HEK293 (cell line): Measurements from ENCODE around the gene DNAAF5.

Experiments
- CTCF ChIA-PET: fragments of 350-600 bp; formaldehyde crosslinking; extraction: SDS; loops from one replicate; lab custom pipeline; 2021; ENCODE audit warnings: antibody characterized with exemption; lab: Yijun Ruan, JAX
- POLR2A ChIA-PET: fragments of 300-600 bp; formaldehyde crosslinking; extraction: SDS; loops from one replicate; lab custom pipeline; 2020; ENCODE audit warnings: antibody characterized with exemption, inconsistent platforms; lab: Yijun Ruan, JAX
- H3K27ac ChIP-seq: fragments of 200-500 bp; sonication (Bioruptor generic); 2 replicates; pipeline ENCODE4 v1.5.1; 2014; ENCODE audit warnings: low read depth, low read length, control low read depth, inconsistent platforms; ENCODE audit errors: extremely low read depth
- H3K36me3 ChIP-seq, 2 experiments: fragments of 200-500 bp in 1 of 2; sonication (Bioruptor generic) in 1 of 2; 1 replicate in 1 of 2; 2 replicates in 1 of 2; pipeline ENCODE4 v1.5.1; 2014 to 2017; ENCODE audit warnings: inconsistent platforms in 2 of 2, low read length in 2 of 2; ENCODE audit not compliant: control insufficient read depth in 2 of 2, insufficient read depth in 1 of 2
- H3K4me1 ChIP-seq: fragments of 200-500 bp; sonication (Bioruptor generic); 2 replicates; pipeline ENCODE4 v1.5.1; 2014; ENCODE audit warnings: mild to moderate bottlenecking, low read length, inconsistent platforms; ENCODE audit not compliant: control insufficient read depth, insufficient read depth
- H3K4me3 ChIP-seq: 2 replicates; pipeline ENCODE4 v1.5.1; 2011; ENCODE audit warnings: low read depth, mild to moderate bottlenecking, control low read depth, low read length, moderate library complexity
- H3K9me3 ChIP-seq: fragments of 200-500 bp; sonication (Bioruptor generic); 2 replicates; pipeline ENCODE4 v1.5.1; 2014; ENCODE audit warnings: low read depth, low read length, inconsistent platforms; ENCODE audit not compliant: control insufficient read depth, insufficient read depth
- BCL11B ChIP-seq: fragments of 450-650 bp; formaldehyde crosslinking; IDR thresholded peaks from 2 replicates; pipeline ENCODE4 v1.5.1; 2016; ENCODE audit warnings: low read depth, missing biosample characterization, missing genetic modification characterization
- KLF1 ChIP-seq: fragments of 450-650 bp; formaldehyde crosslinking; IDR thresholded peaks from 2 replicates; pipeline ENCODE4 v1.5.1; 2016; ENCODE audit warnings: missing biosample characterization, missing genetic modification characterization
- MEIS1 ChIP-seq: sonication (generic); formaldehyde crosslinking; IDR thresholded peaks from 2 replicates; pipeline ENCODE4 v1.8.1; 2022; ENCODE audit warnings: missing genetic modification reagents, mild to moderate bottlenecking, borderline replicate concordance
- ZNF16 ChIP-seq: fragments of 450-650 bp; formaldehyde crosslinking; IDR thresholded peaks from 2 replicates; pipeline ENCODE4 v1.5.1; 2016; ENCODE audit warnings: low read depth, missing biosample characterization, missing genetic modification characterization
- ZNF202 ChIP-seq: fragments of 450-650 bp; formaldehyde crosslinking; IDR thresholded peaks from 2 replicates; pipeline ENCODE4 v1.5.1; 2016; ENCODE audit warnings: missing biosample characterization, missing genetic modification characterization, borderline replicate concordance
- ZNF23 ChIP-seq: fragments of 450-650 bp; formaldehyde crosslinking; IDR thresholded peaks from 2 replicates; pipeline ENCODE4 v1.5.1; 2016; ENCODE audit warnings: missing biosample characterization, missing genetic modification characterization, borderline replicate concordance
- ZNF561 ChIP-seq: fragments of 450-650 bp; IDR thresholded peaks from 2 replicates; pipeline ENCODE4 v1.5.1; 2018; ENCODE audit warnings: missing biosample characterization, missing genetic modification characterization, borderline replicate concordance
- ZNF600 ChIP-seq: fragments of 450-650 bp; formaldehyde crosslinking; IDR thresholded peaks from 2 replicates; pipeline ENCODE4 v1.5.1; 2016; ENCODE audit warnings: missing biosample characterization, missing genetic modification characterization
- ZNF623 ChIP-seq: fragments of 450-650 bp; formaldehyde crosslinking; IDR thresholded peaks from 2 replicates; pipeline ENCODE4 v1.5.1; 2016; ENCODE audit warnings: missing biosample characterization, missing genetic modification characterization
- ZNF785 ChIP-seq: fragments of 450-650 bp; formaldehyde crosslinking; IDR thresholded peaks from 2 replicates; pipeline ENCODE4 v1.5.1; 2016; ENCODE audit warnings: missing biosample characterization, missing genetic modification characterization
- TF ChIP-seq, protein P1 (sequence below): fragments of 450-650 bp; formaldehyde crosslinking; IDR thresholded peaks from 2 replicates; pipeline ENCODE4 v1.5.0; 2017; ENCODE audit warnings: missing biosample characterization, missing genetic modification characterization, borderline replicate concordance
- TF ChIP-seq, protein P2 (sequence below): fragments of 450-650 bp; formaldehyde crosslinking; IDR thresholded peaks from 2 replicates; pipeline ENCODE4 v1.5.1; 2016; ENCODE audit warnings: missing biosample characterization, missing genetic modification characterization, borderline replicate concordance

Gene DNAAF5

DNA sequence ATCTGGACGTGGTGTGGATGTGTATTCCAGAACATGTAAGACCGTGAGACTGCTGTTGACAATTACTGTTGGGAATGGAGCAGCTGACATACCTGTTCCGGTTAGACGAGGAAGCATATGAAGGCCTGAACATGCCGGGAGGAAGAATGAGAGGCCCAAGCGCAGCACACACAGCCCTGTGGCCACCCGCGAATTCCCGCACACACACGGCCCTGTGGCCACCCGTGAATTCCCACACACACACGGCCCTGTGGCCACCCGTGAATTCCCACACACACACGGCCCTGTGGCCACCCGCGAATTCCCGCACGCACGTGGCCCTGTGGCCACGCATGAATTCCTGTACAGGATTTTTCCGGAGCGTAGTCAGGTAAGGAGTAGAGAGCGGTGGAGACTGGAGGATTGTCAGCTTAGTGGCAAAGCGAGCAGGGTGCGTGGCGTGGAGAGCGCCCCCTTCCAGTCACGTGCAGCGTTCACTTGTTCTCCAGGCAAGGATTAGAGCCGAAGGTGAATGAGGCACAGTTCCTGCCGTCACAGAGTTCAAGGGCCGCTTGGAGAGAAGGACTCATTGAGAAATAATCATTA lies 96.3 kb downstream of the DNAAF5 start:
- ChIA-PET CTCF (interaction anchor here (0.7 to 0.8 kb wide), 2 partner anchors 9 to 26 kb away, joined by 3 to 5 read pairs; no protein-coding TSS in a partner anchor), POLR2A (no interaction called here)
- Histone ChIP-seq H3K4me3 (no peak overlapping the region), H3K27ac (no peak overlapping the region), H3K4me1 (peaks cover 9% of the 10 kb centered on the region), H3K9me3 (no peaks in the 10 kb centered on the region), H3K36me3 (no peaks in the 10 kb centered on the region; a peak in 1 of 3 replicates)
- TF ChIP-seq ZNF600 (peak; percentile 71), BCL11B (tag by site-specific recombination) (no peak), ZNF561 (tag by site-specific recombination) (no peak), ZNF623 (tag by site-specific recombination) (peak; percentile 45)

DNA sequence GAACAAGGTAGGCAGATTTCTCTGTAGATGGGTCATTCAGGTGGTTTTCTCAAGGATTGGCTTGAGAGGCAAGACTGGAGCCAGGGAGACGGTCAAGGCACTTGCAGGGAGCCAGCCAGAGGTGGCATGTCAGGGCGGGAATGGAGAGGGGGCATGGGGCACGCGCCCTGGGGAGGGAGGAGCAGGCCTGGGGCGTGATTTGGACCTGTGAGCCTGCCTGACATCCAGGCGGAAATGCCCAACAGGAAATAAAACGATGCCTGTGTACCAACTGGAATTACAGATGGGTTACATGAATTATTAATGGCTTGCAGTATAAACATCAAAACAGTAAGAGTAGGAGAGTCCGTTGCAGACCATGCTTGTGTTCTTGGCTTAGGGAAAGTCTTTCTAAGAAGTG lies 97.2 kb downstream of the DNAAF5 start:
- Histone ChIP-seq H3K27ac (no peak overlapping the region), H3K4me3 (no peak overlapping the region), H3K9me3 (no peaks in the 10 kb centered on the region), H3K4me1 (peaks cover 9% of the 10 kb centered on the region), H3K36me3 (no peaks in the 10 kb centered on the region; a peak in 1 of 3 replicates)
- TF ChIP-seq ZNF16 (tag by site-specific recombination), result no peak
- POLR2A ChIA-PET, result no interaction called here
- CTCF ChIA-PET, result no interaction called here

DNA sequence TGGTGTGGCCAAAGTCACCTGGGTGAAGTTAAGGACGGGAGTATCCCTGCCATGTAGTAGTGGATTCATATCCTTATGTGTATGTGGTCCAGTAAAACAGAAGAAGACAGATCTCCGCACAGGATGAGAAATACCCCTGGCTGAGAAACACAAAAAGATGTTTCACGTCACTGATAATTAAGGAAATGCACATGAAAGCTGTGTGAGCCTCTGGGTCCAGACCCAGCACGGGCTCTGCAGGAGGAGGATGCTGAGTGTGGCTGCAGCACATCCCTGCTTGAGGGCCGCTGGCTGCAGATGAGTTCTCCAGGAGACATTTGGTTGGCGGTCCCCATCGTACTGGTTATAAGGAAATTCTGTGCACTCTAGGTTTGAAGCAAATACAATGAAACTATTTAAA lies 97.6 kb downstream of the DNAAF5 start:
- no peak overlapping the region for H3K4me3 ChIP-seq

DNA sequence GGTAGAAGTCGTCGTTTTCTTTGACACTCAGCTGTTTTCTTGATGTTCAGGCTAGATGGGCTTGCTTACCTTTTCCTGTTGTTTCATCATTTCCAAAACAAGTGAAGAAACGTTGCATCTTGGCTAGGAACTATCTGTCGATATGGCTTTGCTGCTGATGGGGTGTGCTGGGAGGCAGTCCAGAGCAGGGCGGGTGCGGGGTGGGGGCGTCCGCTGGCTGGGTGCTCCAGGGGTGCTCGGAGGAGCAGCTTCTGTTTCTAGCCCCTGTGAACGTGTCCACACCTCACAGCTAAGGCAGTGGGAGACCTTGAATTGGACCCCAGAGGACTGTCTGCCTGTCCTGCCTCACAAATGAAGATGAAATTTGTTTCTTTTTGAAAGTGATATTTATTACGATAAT lies 98.2 kb downstream of the DNAAF5 start:
- no peaks in the 10 kb centered on the region for H3K9me3 ChIP-seq
- 0 out of 2 replicates have a peak, but pooled peaks have one; percentile 19 for TF ChIP-seq KLF1 (tag by site-specific recombination)
- TF ChIP-seq, protein P1, sequence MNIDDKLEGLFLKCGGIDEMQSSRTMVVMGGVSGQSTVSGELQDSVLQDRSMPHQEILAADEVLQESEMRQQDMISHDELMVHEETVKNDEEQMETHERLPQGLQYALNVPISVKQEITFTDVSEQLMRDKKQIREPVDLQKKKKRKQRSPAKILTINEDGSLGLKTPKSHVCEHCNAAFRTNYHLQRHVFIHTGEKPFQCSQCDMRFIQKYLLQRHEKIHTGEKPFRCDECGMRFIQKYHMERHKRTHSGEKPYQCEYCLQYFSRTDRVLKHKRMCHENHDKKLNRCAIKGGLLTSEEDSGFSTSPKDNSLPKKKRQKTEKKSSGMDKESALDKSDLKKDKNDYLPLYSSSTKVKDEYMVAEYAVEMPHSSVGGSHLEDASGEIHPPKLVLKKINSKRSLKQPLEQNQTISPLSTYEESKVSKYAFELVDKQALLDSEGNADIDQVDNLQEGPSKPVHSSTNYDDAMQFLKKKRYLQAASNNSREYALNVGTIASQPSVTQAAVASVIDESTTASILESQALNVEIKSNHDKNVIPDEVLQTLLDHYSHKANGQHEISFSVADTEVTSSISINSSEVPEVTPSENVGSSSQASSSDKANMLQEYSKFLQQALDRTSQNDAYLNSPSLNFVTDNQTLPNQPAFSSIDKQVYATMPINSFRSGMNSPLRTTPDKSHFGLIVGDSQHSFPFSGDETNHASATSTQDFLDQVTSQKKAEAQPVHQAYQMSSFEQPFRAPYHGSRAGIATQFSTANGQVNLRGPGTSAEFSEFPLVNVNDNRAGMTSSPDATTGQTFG (tag by site-specific recombination), result no peak
- peaks cover 9% of the 10 kb centered on the region for H3K4me1 ChIP-seq
- H3K27ac ChIP-seq, result no peak overlapping the region
- H3K4me3 ChIP-seq, result no peak overlapping the region
- ChIA-PET POLR2A (no interaction called here), CTCF (interaction anchor here (0.7 kb wide), 1 partner anchor 13 kb away, joined by 4 read pairs; no protein-coding TSS in a partner anchor)
- H3K36me3 ChIP-seq, result no peaks in the 10 kb centered on the region; a peak in 1 of 3 replicates

More for the DNA sequence above, 97.6 kb downstream of the DNAAF5 start:
- Histone ChIP-seq H3K27ac (no peak overlapping the region), H3K4me1 (peaks cover 9% of the 10 kb centered on the region), H3K9me3 (no peaks in the 10 kb centered on the region), H3K36me3 (no peaks in the 10 kb centered on the region; a peak in 1 of 3 replicates)
- POLR2A ChIA-PET, result no interaction called here
- CTCF ChIA-PET, result no interaction called here
- no peak for TF ChIP-seq ZNF23 (tag by site-specific recombination)
- TF ChIP-seq ZNF202, result no peak
- TF ChIP-seq MEIS1 (CRISPR knock-in tag), result no peak
- TF ChIP-seq, protein P2, sequence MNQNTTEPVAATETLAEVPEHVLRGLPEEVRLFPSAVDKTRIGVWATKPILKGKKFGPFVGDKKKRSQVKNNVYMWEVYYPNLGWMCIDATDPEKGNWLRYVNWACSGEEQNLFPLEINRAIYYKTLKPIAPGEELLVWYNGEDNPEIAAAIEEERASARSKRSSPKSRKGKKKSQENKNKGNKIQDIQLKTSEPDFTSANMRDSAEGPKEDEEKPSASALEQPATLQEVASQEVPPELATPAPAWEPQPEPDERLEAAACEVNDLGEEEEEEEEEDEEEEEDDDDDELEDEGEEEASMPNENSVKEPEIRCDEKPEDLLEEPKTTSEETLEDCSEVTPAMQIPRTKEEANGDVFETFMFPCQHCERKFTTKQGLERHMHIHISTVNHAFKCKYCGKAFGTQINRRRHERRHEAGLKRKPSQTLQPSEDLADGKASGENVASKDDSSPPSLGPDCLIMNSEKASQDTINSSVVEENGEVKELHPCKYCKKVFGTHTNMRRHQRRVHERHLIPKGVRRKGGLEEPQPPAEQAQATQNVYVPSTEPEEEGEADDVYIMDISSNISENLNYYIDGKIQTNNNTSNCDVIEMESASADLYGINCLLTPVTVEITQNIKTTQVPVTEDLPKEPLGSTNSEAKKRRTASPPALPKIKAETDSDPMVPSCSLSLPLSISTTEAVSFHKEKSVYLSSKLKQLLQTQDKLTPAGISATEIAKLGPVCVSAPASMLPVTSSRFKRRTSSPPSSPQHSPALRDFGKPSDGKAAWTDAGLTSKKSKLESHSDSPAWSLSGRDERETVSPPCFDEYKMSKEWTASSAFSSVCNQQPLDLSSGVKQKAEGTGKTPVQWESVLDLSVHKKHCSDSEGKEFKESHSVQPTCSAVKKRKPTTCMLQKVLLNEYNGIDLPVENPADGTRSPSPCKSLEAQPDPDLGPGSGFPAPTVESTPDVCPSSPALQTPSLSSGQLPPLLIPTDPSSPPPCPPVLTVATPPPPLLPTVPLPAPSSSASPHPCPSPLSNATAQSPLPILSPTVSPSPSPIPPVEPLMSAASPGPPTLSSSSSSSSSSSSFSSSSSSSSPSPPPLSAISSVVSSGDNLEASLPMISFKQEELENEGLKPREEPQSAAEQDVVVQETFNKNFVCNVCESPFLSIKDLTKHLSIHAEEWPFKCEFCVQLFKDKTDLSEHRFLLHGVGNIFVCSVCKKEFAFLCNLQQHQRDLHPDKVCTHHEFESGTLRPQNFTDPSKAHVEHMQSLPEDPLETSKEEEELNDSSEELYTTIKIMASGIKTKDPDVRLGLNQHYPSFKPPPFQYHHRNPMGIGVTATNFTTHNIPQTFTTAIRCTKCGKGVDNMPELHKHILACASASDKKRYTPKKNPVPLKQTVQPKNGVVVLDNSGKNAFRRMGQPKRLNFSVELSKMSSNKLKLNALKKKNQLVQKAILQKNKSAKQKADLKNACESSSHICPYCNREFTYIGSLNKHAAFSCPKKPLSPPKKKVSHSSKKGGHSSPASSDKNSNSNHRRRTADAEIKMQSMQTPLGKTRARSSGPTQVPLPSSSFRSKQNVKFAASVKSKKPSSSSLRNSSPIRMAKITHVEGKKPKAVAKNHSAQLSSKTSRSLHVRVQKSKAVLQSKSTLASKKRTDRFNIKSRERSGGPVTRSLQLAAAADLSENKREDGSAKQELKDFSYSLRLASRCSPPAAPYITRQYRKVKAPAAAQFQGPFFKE (tag by site-specific recombination), result no peak
- TF ChIP-seq ZNF785, result no peak
